ENCODE measurements around the gene COL6A1. TPM values are rescaled to one million over a fixed set of nuclear protein-coding genes. Genes with fewer than 3 reads are reported as not detected.

Gene COL6A1
- total RNA-seq, 3 donors from 2014 or later (not counting 1 experiment from before 2014, with no cell fraction given) = 1.0 to 5.2 (median 2.5) TPM

- 95% methylated on average over 42 of the region's 42 CpGs for WGBS (ENCODE audit: insufficient coverage)
- Mint-ChIP-seq H3K27ac (no peak overlapping the region), H3K4me1 (no peaks in the 10 kb centered on the region), H3K27me3 (ENCODE audit: low read depth in 2 of 2) (no peaks in the 10 kb centered on the region), H3K9me3 (no peaks in the 10 kb centered on the region), H3K36me3 (no peaks in the 10 kb centered on the region), H3K4me3 (no peak overlapping the region)
- H3K4me1 ChIP-seq (ENCODE audit: control insufficient read depth, insufficient read depth, low read length) = no peaks in the 10 kb centered on the region
- H3K9me3 ChIP-seq (ENCODE audit: control insufficient read depth, insufficient read depth, low read length) = peaks cover 5% of the 10 kb centered on the region
- no peaks in the 10 kb centered on the region for H3K36me3 ChIP-seq (ENCODE audit: control insufficient read depth, insufficient read depth, low read length)
- ATAC-seq (no peak), DNase-seq (peak in 1 of 2 donors; percentile 9)
- TF ChIP-seq CTCF (IDR thresholded peaks at IDR 0.05) = no peak
- intact Hi-C loops (cut with micrococcal nuclease) = no loop called here
- H3K4me3 ChIP-seq (ENCODE audit: low read length) = no peak overlapping the region
- no peaks in the 10 kb centered on the region for H3K27me3 ChIP-seq (ENCODE audit: control insufficient read depth, insufficient read depth, low read length)
- H3K27ac ChIP-seq (ENCODE audit: low read length) = no peak overlapping the region
Measured at GRCh38 chr21:46003575-46004007, 22.0 kb downstream of the COL6A1 start.

DNA sequence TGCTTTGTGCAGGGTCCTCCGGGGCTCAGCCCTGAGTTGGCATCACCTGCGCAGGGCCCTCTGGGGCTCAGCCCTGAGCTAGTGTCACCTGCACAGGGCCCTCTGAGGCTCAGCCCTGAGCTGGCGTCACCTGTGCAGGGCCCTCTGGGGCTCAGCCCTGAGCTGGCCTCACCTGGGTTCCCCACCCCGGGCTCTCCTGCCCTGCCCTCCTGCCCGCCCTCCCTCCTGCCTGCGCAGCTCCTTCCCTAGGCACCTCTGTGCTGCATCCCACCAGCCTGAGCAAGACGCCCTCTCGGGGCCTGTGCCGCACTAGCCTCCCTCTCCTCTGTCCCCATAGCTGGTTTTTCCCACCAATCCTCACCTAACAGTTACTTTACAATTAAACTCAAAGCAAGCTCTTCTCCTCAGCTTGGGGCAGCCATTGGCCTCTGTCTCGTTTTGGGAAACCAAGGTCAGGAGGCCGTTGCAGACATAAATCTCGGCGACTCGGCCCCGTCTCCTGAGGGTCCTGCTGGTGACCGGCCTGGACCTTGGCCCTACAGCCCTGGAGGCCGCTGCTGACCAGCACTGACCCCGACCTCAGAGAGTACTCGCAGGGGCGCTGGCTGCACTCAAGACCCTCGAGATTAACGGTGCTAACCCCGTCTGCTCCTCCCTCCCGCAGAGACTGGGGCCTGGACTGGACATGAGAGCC, 22.7 kb downstream of the COL6A1 start:
- H3K4me1 Mint-ChIP-seq = no peaks in the 10 kb centered on the region
- Histone ChIP-seq H3K27me3 (ENCODE audit: control insufficient read depth, insufficient read depth, low read length) (no peaks in the 10 kb centered on the region), H3K9me3 (ENCODE audit: control insufficient read depth, insufficient read depth, low read length) (peaks cover 5% of the 10 kb centered on the region), H3K4me3 (ENCODE audit: low read length) (no peak overlapping the region), H3K36me3 (ENCODE audit: control insufficient read depth, insufficient read depth, low read length) (no peaks in the 10 kb centered on the region), H3K27ac (ENCODE audit: low read length) (no peak overlapping the region), H3K4me1 (ENCODE audit: control insufficient read depth, insufficient read depth, low read length) (no peaks in the 10 kb centered on the region)
- H3K4me3 Mint-ChIP-seq = no peak overlapping the region
- 91% methylated on average over 24 of the region's 24 CpGs for WGBS (ENCODE audit: insufficient coverage)
- DNase-seq = no peak
- H3K36me3 Mint-ChIP-seq = no peaks in the 10 kb centered on the region
- ATAC-seq = peak in 1 of 3 donors; percentile 15
- H3K9me3 Mint-ChIP-seq = no peaks in the 10 kb centered on the region
- H3K27me3 Mint-ChIP-seq (ENCODE audit: low read depth in 2 of 2) = no peaks in the 10 kb centered on the region
- intact Hi-C loops (cut with micrococcal nuclease) = no loop called here
- no peak overlapping the region for H3K27ac Mint-ChIP-seq
- TF ChIP-seq CTCF (IDR thresholded peaks at IDR 0.05) = no peak

DNA sequence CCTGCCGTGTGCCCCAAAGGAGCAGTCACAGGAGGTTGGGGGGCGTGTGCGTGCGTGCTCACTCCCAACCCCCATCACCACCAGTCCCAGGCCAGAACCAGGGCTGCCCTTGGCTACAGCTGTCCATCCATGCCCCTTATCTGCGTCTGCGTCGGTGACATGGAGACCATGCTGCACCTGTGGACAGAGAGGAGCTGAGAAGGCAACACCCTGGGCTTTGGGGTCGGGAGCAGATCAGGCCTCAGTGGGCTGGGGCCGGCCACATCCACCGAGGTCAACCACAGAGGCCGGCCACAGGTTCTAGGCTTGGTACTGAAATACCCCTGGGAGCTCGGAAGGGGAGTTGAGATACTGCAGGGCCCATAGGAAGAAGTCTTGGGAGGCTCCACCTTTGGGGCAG, 23.5 kb downstream of the COL6A1 start:
- DNase-seq (no peak), ATAC-seq (no peak)
- Histone ChIP-seq H3K27me3 (ENCODE audit: control insufficient read depth, insufficient read depth, low read length) (no peaks in the 10 kb centered on the region), H3K36me3 (ENCODE audit: control insufficient read depth, insufficient read depth, low read length) (no peaks in the 10 kb centered on the region), H3K27ac (ENCODE audit: low read length) (no peak overlapping the region), H3K9me3 (ENCODE audit: control insufficient read depth, insufficient read depth, low read length) (peaks cover 5% of the 10 kb centered on the region), H3K4me3 (ENCODE audit: low read length) (no peak overlapping the region), H3K4me1 (ENCODE audit: control insufficient read depth, insufficient read depth, low read length) (no peaks in the 10 kb centered on the region)
- H3K36me3 Mint-ChIP-seq = no peaks in the 10 kb centered on the region
- no peak for TF ChIP-seq CTCF (IDR thresholded peaks at IDR 0.05)
- no peaks in the 10 kb centered on the region for H3K9me3 Mint-ChIP-seq
- no peaks in the 10 kb centered on the region for H3K27me3 Mint-ChIP-seq (ENCODE audit: low read depth in 2 of 2)
- no peak overlapping the region for H3K27ac Mint-ChIP-seq
- no peaks in the 10 kb centered on the region for H3K4me1 Mint-ChIP-seq
- WGBS (ENCODE audit: insufficient coverage) = 93% methylated on average over 12 of the region's 12 CpGs
- no peak overlapping the region for H3K4me3 Mint-ChIP-seq
- intact Hi-C loops (cut with micrococcal nuclease) = no loop called here

- intact Hi-C loops (cut with micrococcal nuclease) = no loop called here
- 96% methylated on average over 20 of the region's 20 CpGs for WGBS (ENCODE audit: insufficient coverage)
Measured at GRCh38 chr21:46005481-46005881, 23.9 kb downstream of the COL6A1 start.

More at GRCh38 chr21:46005481-46005881, 23.9 kb downstream of the COL6A1 start:
- Histone ChIP-seq H3K4me3 (ENCODE audit: low read length) (no peak overlapping the region), H3K4me1 (ENCODE audit: control insufficient read depth, insufficient read depth, low read length) (no peaks in the 10 kb centered on the region), H3K36me3 (ENCODE audit: control insufficient read depth, insufficient read depth, low read length) (no peaks in the 10 kb centered on the region), H3K27me3 (ENCODE audit: control insufficient read depth, insufficient read depth, low read length) (no peaks in the 10 kb centered on the region), H3K27ac (ENCODE audit: low read length) (no peak overlapping the region), H3K9me3 (ENCODE audit: control insufficient read depth, insufficient read depth, low read length) (peaks cover 5% of the 10 kb centered on the region)
- no peak for DNase-seq
- Mint-ChIP-seq H3K36me3 (no peaks in the 10 kb centered on the region), H3K4me1 (no peaks in the 10 kb centered on the region), H3K4me3 (no peak overlapping the region), H3K9me3 (no peaks in the 10 kb centered on the region), H3K27me3 (ENCODE audit: low read depth in 2 of 2) (no peaks in the 10 kb centered on the region), H3K27ac (no peak overlapping the region)
- TF ChIP-seq CTCF (IDR thresholded peaks at IDR 0.05) = no peak
- ATAC-seq = no peak

All from natural killer cell (primary cell).